ENCODE results near the gene B4GAT1.

GRCh38 chr11:66363187-66363601 lies 15.8 kb upstream of the B4GAT1 start:
- TF ChIP-seq CTCF (conservative IDR thresholded peaks at IDR 0.05; ENCODE audit: low read depth, low read length) (no peak), EZH2 (IDR thresholded peaks at IDR 0.05; ENCODE audit: low read length, unreplicated experiment) (no peak)
